NCI-H2081 treated with DMSO at 0.1 percent for 48 hours (cell line): Measurements from ENCODE around the gene TNFAIP3.

ENCODE experiments used
- DNase-seq: peaks from one replicate; lab custom pipeline; 2025; lab: John Stamatoyannopoulos, UW

Gene TNFAIP3

GRCh38 chr6:137923866-137924653 is 57.0 kb downstream of the TNFAIP3 start:
- DNase-seq = no peak

- DNase-seq = no peak
These were observed 58.2 kb downstream of the TNFAIP3 start for GRCh38 chr6:137925141-137925698.

DNA sequence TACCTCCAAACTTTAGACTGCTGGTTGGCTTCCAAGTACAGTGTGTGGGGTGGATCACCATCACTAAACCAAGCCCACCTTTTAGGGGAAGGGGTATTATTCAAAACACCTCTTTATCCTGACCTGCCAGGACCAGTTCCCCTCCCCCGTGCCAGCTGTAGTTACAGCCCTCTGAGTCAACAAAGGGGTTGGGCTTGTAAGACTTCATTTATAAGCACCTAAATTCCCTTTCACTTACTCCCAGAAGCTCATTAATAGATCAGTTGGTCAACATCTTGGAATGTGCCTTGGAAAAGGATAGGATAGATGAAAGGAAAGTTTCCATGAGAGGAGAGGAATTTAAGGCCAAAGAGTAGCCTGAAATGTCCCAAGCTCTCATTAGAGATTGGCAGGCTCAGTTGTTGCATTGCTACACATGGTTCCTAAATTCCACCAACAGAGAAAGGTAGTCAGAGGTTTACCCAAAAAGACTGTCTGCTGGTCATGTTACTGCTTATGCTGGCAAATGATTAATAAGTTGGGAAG is 59.2 kb downstream of the TNFAIP3 start:
- DNase-seq = no peak

GRCh38 chr6:137926985-137927384 is 59.9 kb downstream of the TNFAIP3 start:
- DNase-seq = no peak

DNA sequence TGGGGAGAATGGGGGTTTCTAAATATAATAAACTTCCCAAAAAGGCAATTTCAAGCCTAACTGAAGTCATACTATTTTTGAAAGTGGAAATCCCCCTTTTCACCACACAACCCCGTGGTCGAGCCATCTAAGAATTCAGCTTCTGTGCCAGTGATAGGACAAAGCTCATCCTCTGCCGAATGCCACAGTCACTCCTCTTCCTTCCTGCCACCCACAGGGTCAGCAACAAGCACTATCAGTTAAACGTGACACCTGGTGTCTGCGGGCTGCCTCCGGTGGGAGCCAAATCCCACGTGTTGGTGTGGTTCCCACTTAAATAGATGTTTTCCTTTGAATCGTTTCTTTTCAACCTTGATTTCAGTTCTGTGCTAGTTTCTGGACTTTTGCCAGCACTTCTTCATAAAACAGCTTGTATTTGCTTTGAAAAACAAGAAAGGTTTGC is 60.7 kb downstream of the TNFAIP3 start:
- no peak for DNase-seq

DNA sequence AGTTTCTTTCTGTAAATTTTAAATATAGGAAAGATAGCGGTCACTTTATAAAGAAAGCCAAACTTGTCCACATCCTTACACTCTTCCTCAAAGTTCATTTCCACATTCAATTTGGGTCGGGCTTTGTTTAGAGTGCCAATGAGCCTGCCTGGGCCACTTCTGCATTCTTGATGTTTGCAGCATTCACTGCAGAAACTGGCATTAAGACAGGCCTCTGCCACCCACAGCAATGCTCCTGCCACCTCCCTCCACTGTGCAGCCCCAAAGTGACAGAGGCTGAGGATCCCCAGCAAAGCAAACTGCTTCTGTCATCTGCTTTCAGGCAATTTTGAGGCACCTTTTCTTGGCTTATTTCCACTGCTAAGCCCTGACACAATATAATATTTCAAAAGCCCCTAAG is 61.2 kb downstream of the TNFAIP3 start:
- no peak for DNase-seq

- DNase-seq = no peak
These were observed 64.9 kb downstream of the TNFAIP3 start for GRCh38 chr6:137931849-137932465.
